Chondrocyte (in vitro differentiated cells): ENCODE results near the gene PAK1IP1. TPM values are rescaled to one million over a fixed set of nuclear protein-coding genes. Genes with fewer than 3 reads are reported as not detected.

Experiments
- DNase-seq: peaks from one replicate; pipeline ENCODE4 v3.0.0; 2021; ENCODE audit warnings: mixed read lengths, low spot score
- H3K27ac Mint-ChIP-seq: one replicate; pipeline ENCODE4 v1.8.0; 2021; ENCODE audit warnings: mild to moderate bottlenecking, moderate library complexity, mixed read lengths; ENCODE audit not compliant: unreplicated experiment
- H3K27me3 Mint-ChIP-seq: 2 replicates; pipeline ENCODE4 v1.8.0; 2021; ENCODE audit warnings: low read depth, mixed read lengths
- H3K36me3 Mint-ChIP-seq: 2 replicates; pipeline ENCODE4 v1.8.0; 2021; ENCODE audit warnings: low read depth, mixed read lengths
- H3K4me1 Mint-ChIP-seq: 2 replicates; pipeline ENCODE4 v1.8.0; 2021; ENCODE audit warnings: low read depth, mild to moderate bottlenecking, mixed read lengths
- H3K4me3 Mint-ChIP-seq: one replicate; pipeline ENCODE4 v1.8.0; 2021; ENCODE audit warnings: mild to moderate bottlenecking, moderate library complexity, mixed read lengths; ENCODE audit not compliant: unreplicated experiment
- H3K9me3 Mint-ChIP-seq: 2 replicates; pipeline ENCODE4 v1.8.0; 2021; ENCODE audit warnings: low read depth, mixed read lengths
- CTCF ChIP-seq: fragments of 200-600 bp; sonication (generic); IDR thresholded peaks from 2 replicates; pipeline ENCODE4 v1.5.0; 2021; ENCODE audit warnings: antibody characterized with exemption, mild to moderate bottlenecking, moderate library complexity
- total RNA-seq: library from RNA; stranded (reverse); gene quantifications from 3 replicates; pipeline ENCODE4 v1.2.1, GENCODE V29; 2021

PAK1IP1 gene
- total RNA-seq, 1 donor from 2014 or later = 11.9 TPM

- Mint-ChIP-seq H3K27me3 (peaks cover 12% of the 10 kb centered on the region), H3K36me3 (no peaks in the 10 kb centered on the region), H3K27ac (no peak overlapping the region), H3K4me3 (no peak overlapping the region), H3K9me3 (no peaks in the 10 kb centered on the region), H3K4me1 (no peaks in the 10 kb centered on the region)
- TF ChIP-seq CTCF = no peak
- no peak for DNase-seq
Observed at GRCh38 chr6:10681795-10682194, 13.0 kb upstream of the PAK1IP1 start.

- no peaks in the 10 kb centered on the region for H3K4me1 Mint-ChIP-seq
- H3K27ac Mint-ChIP-seq = no peak overlapping the region
- TF ChIP-seq CTCF = no peak
- no peaks in the 10 kb centered on the region for H3K36me3 Mint-ChIP-seq
- peaks cover 14% of the 10 kb centered on the region for H3K27me3 Mint-ChIP-seq
- no peaks in the 10 kb centered on the region for H3K9me3 Mint-ChIP-seq
- H3K4me3 Mint-ChIP-seq = no peak overlapping the region
- DNase-seq = no peak
Observed at GRCh38 chr6:10682355-10682988, 12.3 kb upstream of the PAK1IP1 start.

GRCh38 chr6:10684618-10685017, 10.2 kb upstream of the PAK1IP1 start:
- no peaks in the 10 kb centered on the region for H3K4me1 Mint-ChIP-seq
- no peak for TF ChIP-seq CTCF
- no peak overlapping the region for H3K4me3 Mint-ChIP-seq
- no peaks in the 10 kb centered on the region for H3K9me3 Mint-ChIP-seq
- no peak overlapping the region for H3K27ac Mint-ChIP-seq
- H3K27me3 Mint-ChIP-seq = peaks cover 15% of the 10 kb centered on the region
- no peaks in the 10 kb centered on the region for H3K36me3 Mint-ChIP-seq
- DNase-seq = no peak

GRCh38 chr6:10685092-10685915, 9.5 kb upstream of the PAK1IP1 start:
- Mint-ChIP-seq H3K4me3 (no peak overlapping the region), H3K9me3 (no peaks in the 10 kb centered on the region), H3K36me3 (no peaks in the 10 kb centered on the region), H3K27me3 (peaks cover 15% of the 10 kb centered on the region), H3K27ac (no peak overlapping the region), H3K4me1 (no peaks in the 10 kb centered on the region)
- no peak for DNase-seq
- no peak for TF ChIP-seq CTCF

GRCh38 chr6:10686901-10687300, 7.9 kb upstream of the PAK1IP1 start:
- H3K36me3 Mint-ChIP-seq = no peaks in the 10 kb centered on the region
- no peak overlapping the region for H3K27ac Mint-ChIP-seq
- no peaks in the 10 kb centered on the region for H3K9me3 Mint-ChIP-seq
- no peak for DNase-seq
- H3K4me3 Mint-ChIP-seq = no peak overlapping the region
- H3K27me3 Mint-ChIP-seq = peaks cover 15% of the 10 kb centered on the region
- no peaks in the 10 kb centered on the region for H3K4me1 Mint-ChIP-seq
- TF ChIP-seq CTCF = no peak
